HEK293 (cell line): ENCODE measurements around the gene TAF5.

ENCODE experiments used
- ZNF302 ChIP-seq: fragments of 450-650 bp; formaldehyde crosslinking; IDR thresholded peaks from 2 replicates; pipeline ENCODE4 v1.5.1; 2016; ENCODE audit warnings: missing biosample characterization, missing genetic modification characterization, low read depth
- TF ChIP-seq, protein P1 (sequence below): fragments of 450-650 bp; formaldehyde crosslinking; IDR thresholded peaks from 2 replicates; pipeline ENCODE4 v1.5.1; 2016; ENCODE audit warnings: missing biosample characterization, missing genetic modification characterization

DNA sequence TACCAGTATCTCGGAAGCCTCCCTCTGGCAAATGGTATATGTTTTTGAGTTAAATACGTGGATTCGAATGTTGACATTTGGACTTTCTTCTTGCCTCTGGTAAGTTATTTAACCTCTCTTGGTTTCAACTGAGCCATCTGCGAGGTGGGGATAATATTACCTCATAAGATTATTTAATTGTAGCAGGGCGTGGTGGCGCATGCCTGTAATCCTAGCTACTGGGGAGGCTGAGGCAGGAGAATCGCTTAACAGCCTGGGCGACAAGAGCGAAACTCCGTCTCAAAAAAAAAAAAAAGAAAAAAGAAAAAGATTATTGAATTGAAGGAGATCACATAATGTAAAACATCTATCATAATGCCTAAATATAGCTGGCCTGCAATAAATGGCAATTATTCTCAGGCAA is 396 bp upstream of the TAF5 start:
- TF ChIP-seq, protein P1, sequence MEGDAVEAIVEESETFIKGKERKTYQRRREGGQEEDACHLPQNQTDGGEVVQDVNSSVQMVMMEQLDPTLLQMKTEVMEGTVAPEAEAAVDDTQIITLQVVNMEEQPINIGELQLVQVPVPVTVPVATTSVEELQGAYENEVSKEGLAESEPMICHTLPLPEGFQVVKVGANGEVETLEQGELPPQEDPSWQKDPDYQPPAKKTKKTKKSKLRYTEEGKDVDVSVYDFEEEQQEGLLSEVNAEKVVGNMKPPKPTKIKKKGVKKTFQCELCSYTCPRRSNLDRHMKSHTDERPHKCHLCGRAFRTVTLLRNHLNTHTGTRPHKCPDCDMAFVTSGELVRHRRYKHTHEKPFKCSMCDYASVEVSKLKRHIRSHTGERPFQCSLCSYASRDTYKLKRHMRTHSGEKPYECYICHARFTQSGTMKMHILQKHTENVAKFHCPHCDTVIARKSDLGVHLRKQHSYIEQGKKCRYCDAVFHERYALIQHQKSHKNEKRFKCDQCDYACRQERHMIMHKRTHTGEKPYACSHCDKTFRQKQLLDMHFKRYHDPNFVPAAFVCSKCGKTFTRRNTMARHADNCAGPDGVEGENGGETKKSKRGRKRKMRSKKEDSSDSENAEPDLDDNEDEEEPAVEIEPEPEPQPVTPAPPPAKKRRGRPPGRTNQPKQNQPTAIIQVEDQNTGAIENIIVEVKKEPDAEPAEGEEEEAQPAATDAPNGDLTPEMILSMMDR (tag by site-specific recombination), result no peak
- TF ChIP-seq ZNF302 (tag by site-specific recombination), result no peak
